GM20000 (cell line): Measurements from ENCODE around the gene POLR1H.

Experiments used
- DNase-seq: peaks from one replicate; pipeline ENCODE4 v3.0.0; 2012; ENCODE audit warnings: low spot score
- CTCF ChIP-seq: IDR thresholded peaks from 2 replicates; pipeline ENCODE4 v1.5.1; 2012; ENCODE audit warnings: mild to moderate bottlenecking, control low read depth; ENCODE audit errors: extremely low read depth, missing control alignments

Gene POLR1H

GRCh38 chr6:30103872-30104179, 42.8 kb downstream of the POLR1H start:
- TF ChIP-seq CTCF = no peak
- no peak for DNase-seq

- no peak for TF ChIP-seq CTCF
- no peak for DNase-seq
These were observed 43.6 kb downstream of the POLR1H start for GRCh38 chr6:30104661-30105060.

- TF ChIP-seq CTCF = no peak
- no peak for DNase-seq
These were observed 50.3 kb downstream of the POLR1H start for GRCh38 chr6:30111266-30111856.

GRCh38 chr6:30112402-30112994, 51.4 kb downstream of the POLR1H start:
- no peak for TF ChIP-seq CTCF
- no peak for DNase-seq

- DNase-seq = peak; percentile 36
- TF ChIP-seq CTCF = no peak
These were observed 52.1 kb downstream of the POLR1H start, which contains the start of gene TRIM31 for GRCh38 chr6:30113003-30113759. Gene TRIM31, minus strand, starts transcription at chr6:30113090. Its CDS starts 285 bp downstream, at chr6:30112805.

GRCh38 chr6:30113841-30114240, 52.8 kb downstream of the POLR1H start:
- TF ChIP-seq CTCF = no peak
- no peak for DNase-seq
